HG03469 (cell line): ENCODE data around the gene SLPI.

Experiments
- ATAC-seq: cut with Tn5 transposase; IDR thresholded peaks from one replicate; pipeline ENCODE4 v1.9.1; 2021; ENCODE audit warnings: mild to moderate bottlenecking, moderate library complexity, moderate number of reproducible peaks; ENCODE audit not compliant: unreplicated experiment

The SLPI gene

DNA sequence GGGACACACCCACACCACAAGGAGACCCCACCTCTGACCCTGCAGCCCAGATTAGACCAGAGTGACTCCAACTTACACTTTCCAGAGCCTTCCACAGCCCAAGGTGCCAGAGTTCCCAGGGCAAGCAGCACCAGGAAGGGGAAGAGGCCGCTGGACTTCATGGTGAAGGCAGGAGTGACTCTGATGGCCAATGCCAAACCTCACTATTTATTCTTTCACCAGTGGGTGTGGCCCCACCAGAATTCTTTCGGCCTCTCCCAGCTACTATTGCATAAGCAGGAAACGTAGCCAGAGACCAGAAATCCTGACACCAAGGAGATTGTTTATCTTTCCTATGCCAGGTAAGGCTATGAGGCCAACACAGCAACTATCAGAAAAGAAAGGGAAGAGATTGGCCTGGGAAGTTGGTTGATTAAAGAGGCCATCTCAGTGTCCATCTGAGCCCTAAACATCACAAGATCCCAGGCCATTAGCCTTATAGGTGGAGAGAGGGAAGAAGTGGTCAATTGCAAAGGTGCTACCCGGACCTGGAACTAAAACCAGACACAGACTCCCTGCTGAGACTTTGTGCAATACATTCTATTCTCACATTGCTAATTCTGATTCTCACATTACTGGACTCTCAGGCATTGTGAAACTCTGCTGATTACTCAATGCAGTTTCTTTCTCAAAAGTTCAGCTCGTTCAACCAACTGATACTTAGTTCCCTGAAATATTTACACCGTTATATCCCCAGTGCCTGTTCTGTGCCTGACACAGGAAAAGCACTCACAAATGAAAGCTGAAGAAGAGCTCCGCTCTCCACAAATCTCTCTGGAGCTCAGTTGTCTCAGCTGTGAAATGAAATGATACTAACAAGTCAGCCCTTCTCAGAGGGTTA, at the start of gene SLPI:
TSS of gene SLPI (minus strand) at position 182 of the 880 bp plus-strand sequence. CDS start at position 161, 21 bp downstream.
- ATAC-seq = no peak

DNA sequence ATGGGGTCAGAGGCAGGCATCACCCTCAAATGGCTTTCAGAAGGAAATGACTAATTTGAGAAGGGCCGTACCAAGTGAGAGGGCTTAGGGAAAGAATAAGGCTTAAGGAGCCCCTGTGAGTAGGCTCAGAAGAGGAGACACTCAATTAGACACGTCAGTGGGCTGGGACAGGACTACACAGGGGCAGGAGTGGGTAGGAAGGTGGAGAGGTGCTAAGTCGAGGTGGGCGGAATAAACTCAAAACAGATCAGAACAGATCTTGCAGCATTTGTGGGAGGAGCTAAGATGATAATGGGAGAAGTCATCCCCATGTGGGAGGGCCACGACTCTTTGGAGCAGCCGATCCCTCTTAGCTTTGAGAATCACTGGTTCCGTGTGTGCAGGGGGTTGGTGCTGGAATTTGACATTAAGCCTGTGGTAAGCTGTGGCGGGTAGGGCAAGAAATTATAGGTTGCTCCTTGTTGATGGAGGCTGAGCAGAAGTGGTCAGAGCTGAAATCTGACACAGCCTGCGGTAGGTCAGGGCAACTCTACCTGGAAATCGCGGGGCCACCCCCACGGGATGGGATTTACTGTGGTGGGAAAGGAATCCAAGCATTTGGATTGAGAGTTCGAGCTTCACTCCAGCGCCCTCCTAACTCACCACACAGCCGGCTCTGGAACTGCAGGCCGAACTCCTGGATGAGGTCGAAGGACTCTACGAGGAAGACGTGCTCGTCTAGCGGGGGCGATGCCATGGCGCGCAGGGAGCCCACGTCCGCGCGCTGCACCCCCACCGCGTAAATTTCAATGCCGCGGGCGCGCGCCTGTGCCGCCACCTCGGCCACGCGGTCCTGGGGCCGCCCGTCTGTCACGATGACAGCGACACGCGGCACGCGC, 49.5 kb upstream of the SLPI start:
- ATAC-seq = no peak

DNA sequence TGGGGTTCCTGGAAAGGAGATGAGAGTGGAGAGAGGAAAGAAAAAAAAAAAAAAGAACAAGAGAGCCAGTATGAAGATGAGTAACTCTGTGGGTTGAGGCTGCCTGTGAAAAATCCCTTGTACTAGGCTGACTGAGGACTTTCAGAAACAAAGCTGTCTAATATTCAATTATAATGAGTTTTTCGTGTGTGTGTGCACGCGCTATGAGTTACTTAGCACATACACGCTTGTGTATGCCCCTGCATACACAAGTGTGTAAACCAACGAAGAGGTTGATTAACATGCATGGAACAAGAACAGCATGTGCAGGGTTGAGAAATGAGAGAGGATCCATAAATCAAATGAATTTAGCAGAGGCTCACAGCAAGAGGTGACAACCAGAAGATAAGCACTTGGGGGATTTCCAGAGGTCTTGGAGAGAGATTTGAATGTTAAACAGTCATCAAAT, 47.5 kb upstream of the SLPI start:
- no peak for ATAC-seq

DNA sequence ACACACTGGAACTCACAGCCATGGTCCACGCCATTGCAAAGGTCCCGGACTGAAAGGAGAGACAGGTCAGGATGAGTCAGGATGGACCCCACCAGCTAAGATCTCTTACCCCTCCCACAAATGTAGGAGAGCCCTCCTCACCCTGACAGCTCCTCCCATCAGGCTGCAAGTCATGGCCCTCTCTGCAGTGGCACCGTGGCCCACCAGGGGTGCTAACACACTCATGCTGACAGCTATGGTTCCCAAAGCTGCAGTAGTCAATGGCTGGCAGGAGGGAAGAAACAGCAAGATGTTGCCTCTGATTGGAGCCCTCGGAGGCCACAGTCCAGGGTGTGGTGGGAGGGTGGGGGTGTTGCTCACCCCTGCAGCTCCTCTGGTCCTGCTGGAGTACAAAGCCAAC, 46.6 kb upstream of the SLPI start:
- no peak for ATAC-seq

GRCh38 chr20:45299786-45300185, 45.4 kb upstream of the SLPI start:
- ATAC-seq = no peak

GRCh38 chr20:45297786-45298497, 43.6 kb upstream of the SLPI start:
- ATAC-seq = no peak

DNA sequence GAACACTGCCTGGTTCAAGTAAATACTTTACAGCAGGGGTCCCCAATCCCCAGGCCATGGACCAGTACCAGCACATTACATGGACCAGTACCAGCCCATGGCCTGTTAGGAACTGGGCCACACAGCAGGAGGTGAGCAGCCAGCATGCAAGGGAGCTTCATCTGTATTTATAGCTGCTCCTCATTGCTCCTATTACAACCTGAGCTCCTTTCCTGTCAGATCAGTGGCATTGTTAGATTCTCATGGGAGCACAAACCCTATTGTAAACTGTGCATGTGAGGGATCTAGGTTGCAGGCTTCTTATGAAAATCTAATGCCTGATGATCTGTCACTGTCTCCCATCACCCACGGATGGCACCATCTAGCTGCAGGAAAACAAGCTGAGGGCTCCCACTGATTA, 40.3 kb upstream of the SLPI start:
- no peak for ATAC-seq

DNA sequence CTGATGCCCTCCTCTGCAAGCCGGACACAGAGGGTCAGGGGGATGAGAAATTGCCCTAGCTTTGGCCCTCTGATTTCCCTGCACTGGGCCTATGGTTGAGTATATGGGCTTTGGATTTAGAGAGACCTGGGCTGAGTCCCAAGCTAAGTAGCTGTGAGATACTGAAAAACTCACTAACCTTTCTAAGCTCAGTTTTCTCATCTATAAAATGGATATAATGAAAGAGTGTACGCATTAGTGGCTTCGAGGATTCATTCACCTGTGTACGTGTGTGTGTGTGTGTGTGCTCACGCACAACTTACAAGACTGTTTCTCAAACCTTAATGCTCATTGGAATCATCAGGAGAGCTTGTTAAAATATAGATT, 39.6 kb upstream of the SLPI start:
- ATAC-seq = no peak

DNA sequence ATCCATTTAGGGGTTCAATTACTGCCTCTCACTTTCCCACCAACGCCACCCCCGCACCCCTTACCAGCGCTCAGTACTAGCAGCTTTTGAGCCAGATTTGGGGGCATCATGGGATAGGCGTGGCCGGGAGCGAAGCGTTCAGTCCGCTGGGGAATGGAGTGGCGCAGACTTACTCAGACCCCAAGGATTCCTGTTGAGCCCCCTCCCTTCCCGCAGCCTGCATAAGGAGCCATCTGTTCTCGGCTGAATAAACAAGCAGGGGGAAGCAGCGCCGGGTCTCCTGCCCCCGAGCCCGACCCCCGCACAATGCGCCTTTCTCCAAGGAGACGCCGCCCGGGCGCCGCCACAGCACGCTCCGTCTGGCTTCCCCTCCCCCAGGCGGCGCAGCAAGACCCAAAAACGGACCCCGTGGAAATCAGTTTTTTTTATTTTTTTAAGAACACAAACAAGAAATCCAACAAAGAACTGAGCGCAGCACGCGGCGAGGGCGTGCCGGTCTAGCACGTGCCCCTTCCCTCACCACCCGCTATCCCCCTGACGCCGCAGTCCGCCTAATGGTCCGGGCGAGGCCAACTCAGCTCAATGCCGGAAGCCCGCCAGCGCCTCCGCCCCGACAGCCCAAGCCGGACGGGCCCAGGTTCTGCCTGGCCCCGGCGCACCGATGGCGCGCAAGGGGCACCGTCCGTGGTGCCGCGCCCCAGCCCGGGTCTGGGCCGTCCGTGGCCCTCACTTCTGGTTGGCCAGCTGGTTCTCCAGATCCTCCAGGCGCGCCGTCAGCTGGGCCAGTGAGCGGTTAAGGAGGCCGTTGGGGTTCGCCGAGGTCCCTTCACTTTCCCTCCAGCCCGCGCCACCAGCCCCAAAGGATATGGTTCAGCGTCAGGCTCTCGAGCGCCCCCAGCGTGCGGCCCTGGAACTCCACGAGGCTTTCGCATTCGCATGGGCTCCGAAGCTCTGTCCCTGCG, 39.0 kb upstream of the SLPI start:
- no peak for ATAC-seq

- ATAC-seq = no peak
Observed at GRCh38 chr20:45292343-45292742, 38.0 kb upstream of the SLPI start.

DNA sequence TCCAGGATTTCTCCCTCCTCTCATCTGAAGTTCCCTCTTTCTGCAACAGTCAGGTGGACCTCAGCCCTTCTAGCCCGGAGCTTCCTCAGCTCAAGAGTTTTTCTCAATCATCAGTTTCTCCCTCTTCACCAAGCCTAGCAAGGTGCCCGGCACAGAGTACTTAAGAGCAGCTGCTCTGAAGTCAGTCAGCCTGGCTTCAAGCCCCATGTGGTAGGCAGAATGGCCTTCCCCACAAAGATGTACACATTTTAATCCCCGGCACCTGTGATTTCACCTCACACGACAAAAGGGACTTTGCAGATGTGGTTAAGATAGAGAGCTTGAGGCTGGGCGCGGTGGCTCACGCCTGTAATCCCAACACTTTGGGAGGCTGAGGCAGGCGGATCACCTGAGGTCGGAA, 37.2 kb upstream of the SLPI start:
- ATAC-seq = no peak

DNA sequence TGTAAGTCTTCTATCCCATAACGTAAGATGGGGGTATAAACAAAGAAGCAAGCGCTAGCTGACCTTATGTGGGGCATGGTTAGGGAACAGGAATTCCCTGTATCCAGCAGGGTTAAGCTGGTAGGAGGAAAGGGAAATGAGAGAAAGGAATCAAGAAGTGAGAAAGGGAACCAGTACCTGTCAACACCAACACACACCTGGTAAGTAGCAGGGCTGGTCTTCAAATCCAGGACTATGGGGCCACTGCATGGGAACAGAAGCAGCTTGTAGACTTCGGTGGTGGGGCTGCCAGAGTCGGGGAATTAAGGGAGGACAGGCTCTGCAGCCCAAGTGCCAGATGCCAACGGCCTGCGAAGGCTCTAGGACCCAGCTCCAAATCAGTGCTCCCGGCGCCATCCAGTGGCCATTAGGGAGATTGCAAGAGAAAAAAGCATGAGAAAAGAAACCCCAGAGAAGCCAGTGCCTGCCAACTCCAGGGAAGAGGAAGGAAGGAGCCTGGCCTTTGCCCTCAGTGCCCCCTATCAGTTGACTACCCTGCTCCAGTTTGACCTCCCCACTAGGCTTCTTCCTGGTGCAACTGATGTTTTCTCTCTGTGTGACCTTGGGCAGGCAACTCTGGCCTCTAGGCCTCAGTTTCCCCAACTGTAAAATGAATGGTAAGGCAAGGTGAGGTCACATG, 36.5 kb upstream of the SLPI start:
- no peak for ATAC-seq

- no peak for ATAC-seq
Observed at GRCh38 chr20:45289942-45290676, 35.7 kb upstream of the SLPI start.

DNA sequence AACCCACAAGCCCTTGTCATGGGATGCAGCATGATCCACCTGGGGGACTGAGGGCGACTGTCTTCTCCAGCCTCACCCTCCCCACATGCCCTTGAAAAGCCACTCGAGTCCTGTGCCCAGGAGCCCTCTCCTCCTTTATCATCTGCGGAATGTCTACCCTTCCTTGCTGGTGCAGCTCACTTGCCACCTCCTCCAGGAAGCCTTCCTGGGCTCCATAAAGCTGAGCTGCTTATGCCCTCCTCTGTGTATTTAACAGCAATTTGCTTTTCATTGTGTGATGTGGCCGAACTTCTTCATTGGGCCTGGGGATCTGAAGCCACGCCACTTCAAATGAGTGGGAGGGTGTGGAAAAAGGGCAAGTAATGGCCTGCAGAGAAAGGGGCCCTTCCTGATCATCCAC, 34.5 kb upstream of the SLPI start:
- no peak for ATAC-seq

GRCh38 chr20:45288376-45288775, 34.0 kb upstream of the SLPI start:
- ATAC-seq = no peak

DNA sequence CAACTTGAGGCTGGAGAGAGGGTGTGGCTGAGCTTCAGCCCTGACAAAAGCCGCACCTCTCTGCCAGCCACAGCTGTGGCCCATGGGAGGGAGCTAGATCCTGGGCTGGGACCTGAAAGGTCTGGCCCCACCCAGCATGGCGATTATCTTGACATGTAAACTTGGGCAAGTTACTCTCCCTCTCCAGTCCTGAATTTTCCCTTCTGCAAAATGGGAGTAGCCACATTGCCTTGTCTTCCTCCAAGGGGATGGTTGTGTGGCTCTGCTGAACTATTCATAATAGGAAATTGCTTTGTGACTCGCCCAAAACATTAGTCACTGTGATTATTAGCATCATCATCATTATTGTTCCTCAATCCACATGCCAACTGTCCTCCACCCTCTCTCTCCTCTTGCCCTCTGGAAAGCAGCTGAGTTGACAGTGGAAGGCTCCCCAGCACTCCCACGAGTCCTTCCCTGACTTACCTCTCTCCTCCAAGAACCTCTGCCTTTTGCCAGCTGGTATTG, 29.2 kb upstream of the SLPI start:
- ATAC-seq = no peak

DNA sequence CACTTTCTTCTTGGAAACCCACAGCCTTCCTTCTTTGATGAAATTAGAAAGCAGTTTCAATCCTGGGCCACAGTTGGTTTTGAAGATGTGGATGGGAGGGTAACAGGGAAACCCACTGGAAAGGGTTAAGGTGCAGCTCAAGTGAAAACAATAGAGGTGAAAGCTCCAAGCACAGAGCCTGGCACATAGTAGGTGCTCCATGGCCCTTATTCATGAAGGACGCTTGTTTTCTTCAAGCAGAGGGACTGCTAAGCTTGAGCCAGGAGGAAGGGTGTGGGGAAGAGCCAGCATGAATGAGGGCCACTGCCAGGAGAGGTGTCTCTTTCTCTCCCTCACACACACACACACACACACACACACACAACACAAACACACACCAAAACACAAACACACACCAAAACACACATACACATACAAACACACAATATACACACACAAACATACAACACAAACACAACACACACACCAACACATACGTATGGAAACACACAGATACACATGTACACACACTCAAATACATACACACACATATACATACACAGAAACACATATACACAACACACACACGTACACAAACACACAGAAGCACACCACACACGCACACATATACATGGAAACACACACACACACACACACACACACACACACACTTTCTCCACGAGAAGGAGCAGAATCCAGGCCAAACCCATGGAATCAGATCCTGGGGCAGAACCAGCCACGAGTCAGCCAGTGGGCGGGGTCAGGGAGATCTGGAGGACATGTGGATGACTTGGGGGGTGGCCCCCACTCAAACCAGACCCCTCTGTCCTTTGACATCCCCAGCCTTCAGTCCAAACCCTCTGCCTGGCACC, 28.6 kb upstream of the SLPI start:
- no peak for ATAC-seq

GRCh38 chr20:45279992-45280391, 25.6 kb upstream of the SLPI start:
- ATAC-seq = no peak
